B cell (primary cell): ENCODE results near the gene IL13RA2. TPM values are rescaled to one million over a fixed set of nuclear protein-coding genes. Genes with fewer than 3 reads are reported as not detected.

ENCODE experiments used
- ATAC-seq: fragments of 200-7000 bp; cut with Tn5 transposase; one replicate; pipeline ENCODE4 v1.10.0; 2021; ENCODE audit warnings: low read depth, mild to moderate bottlenecking, moderate number of reproducible peaks, moderate library complexity
- CTCF ChIA-PET: fragments of 350-600 bp; sonication (Branson Sonifier 250); formaldehyde crosslinking; loops from one replicate; lab custom pipeline; 2021; ENCODE audit warnings: antibody characterized with exemption, inconsistent platforms; lab: Charles Lee
- POLR2A ChIA-PET: fragments of 350-600 bp; sonication (Branson Sonifier 250); formaldehyde crosslinking; loops from one replicate; lab custom pipeline; 2021; ENCODE audit warnings: antibody characterized with exemption; lab: Charles Lee
- DNase-seq: peaks from one replicate; pipeline ENCODE4 v3.0.0; 2013
- H2AFZ ChIP-seq: 2 replicates; pipeline ENCODE4 v1.6.1; 2012; ENCODE audit warnings: mild to moderate bottlenecking, low read depth, low read length; ENCODE audit not compliant: insufficient read depth, poor library complexity, severe bottlenecking
- H3K27ac ChIP-seq, 2 donors: 1 replicate in 1 of 2; 2 replicates in 1 of 2; pipeline ENCODE4 v1.5.1; 2012 to 2013; ENCODE audit warnings: low read length in 2 of 2, mild to moderate bottlenecking in 2 of 2, moderate library complexity in 1 of 2
- H3K27me3 ChIP-seq, 4 experiments: fragments of 200-600 bp in 1 of 4; sonication (generic) in 1 of 4; replicated peaks in 1 of 4; 1 replicate in 2 of 4; 2 replicates in 2 of 4; pipeline versions ENCODE4 v1.6.1 to v1.7.0; 2013 to 2016; ENCODE audit warnings: low read length in 3 of 4, mild to moderate bottlenecking in 2 of 4, mixed read lengths in 1 of 4, moderate library complexity in 1 of 4; ENCODE audit not compliant: insufficient read depth in 4 of 4, control insufficient read depth in 3 of 4; ENCODE audit errors: control extremely low read depth in 1 of 4
- H3K36me3 ChIP-seq, 2 experiments: replicated peaks in 1 of 2; 1 replicate in 1 of 2; 2 replicates in 1 of 2; pipeline versions ENCODE4 v1.6.1 to v1.7.1; 2013; ENCODE audit warnings: low read length in 1 of 2; ENCODE audit not compliant: insufficient read depth in 2 of 2, control insufficient read depth in 1 of 2; ENCODE audit errors: control extremely low read depth in 1 of 2, extremely low read depth in 1 of 2
- H3K4me1 ChIP-seq, 2 donors: fragments of 200-600 bp in 1 of 2; sonication (generic) in 1 of 2; 1 replicate in 1 of 2; 2 replicates in 1 of 2; pipeline versions ENCODE4 v1.5.1 to v1.6.1; 2013 to 2017; ENCODE audit warnings: low read length in 2 of 2; ENCODE audit not compliant: control insufficient read depth in 2 of 2, insufficient read depth in 2 of 2
- H3K4me2 ChIP-seq: replicated peaks from 2 replicates; pipeline ENCODE3; 2012; ENCODE audit warnings: mild to moderate bottlenecking, low read depth, low read length; ENCODE audit not compliant: poor library complexity, severe bottlenecking
- H3K4me3 ChIP-seq, 5 experiments: fragments of 200-600 bp in 1 of 5; sonication (generic) in 1 of 5; 1 replicate in 3 of 5; 2 replicates in 2 of 5; pipeline versions ENCODE4 v1.5.1 to v1.7.0; 2011 to 2016; ENCODE audit warnings: low read length in 4 of 5, mild to moderate bottlenecking in 4 of 5, low read depth in 2 of 5, control low read depth in 1 of 5, moderate library complexity in 1 of 5; ENCODE audit not compliant: insufficient read depth in 1 of 5; ENCODE audit errors: control extremely low read depth in 1 of 5, extremely low read depth in 1 of 5
- H3K79me2 ChIP-seq: fragments of 200-600 bp; sonication (generic); one replicate; pipeline ENCODE4 v1.6.0; 2016; ENCODE audit warnings: low read length; ENCODE audit not compliant: control insufficient read depth, insufficient read depth
- H3K9ac ChIP-seq: fragments of 200-600 bp; sonication (generic); 2 replicates; pipeline ENCODE4 v1.6.1; 2017; ENCODE audit warnings: mild to moderate bottlenecking, low read length, moderate library complexity
- H3K9me3 ChIP-seq, 3 donors: one replicate each; pipeline versions ENCODE4 v1.6.1 to v1.7.1; 2013; ENCODE audit warnings: low read length in 2 of 3; ENCODE audit not compliant: control insufficient read depth in 2 of 3, insufficient read depth in 1 of 3; ENCODE audit errors: control extremely low read depth in 1 of 3
- H4K20me1 ChIP-seq: 2 replicates; pipeline ENCODE4 v1.6.0; 2012; ENCODE audit warnings: mild to moderate bottlenecking, low read length; ENCODE audit not compliant: insufficient read depth, control insufficient read depth, poor library complexity, severe bottlenecking
- H3K27ac Mint-ChIP-seq: one replicate; pipeline ENCODE4 v1.8.0; 2021; ENCODE audit warnings: mixed read lengths
- H3K27me3 Mint-ChIP-seq: one replicate; pipeline ENCODE4 v1.8.0; 2021; ENCODE audit warnings: mixed read lengths
- H3K4me1 Mint-ChIP-seq: one replicate; pipeline ENCODE4 v1.8.0; 2021; ENCODE audit warnings: mixed read lengths
- H3K4me3 Mint-ChIP-seq: one replicate; pipeline ENCODE4 v1.8.0; 2021; ENCODE audit warnings: mixed read lengths
- H3K9me3 Mint-ChIP-seq: one replicate; pipeline ENCODE4 v1.8.0; 2022; ENCODE audit warnings: mixed read lengths; ENCODE audit not compliant: insufficient read depth
- CTCF ChIP-seq: fragments of 200-600 bp; IDR thresholded peaks from one replicate; pipeline ENCODE4 v1.8.0; 2022; ENCODE audit warnings: antibody characterized with exemption, mild to moderate bottlenecking
- EZH2 ChIP-seq: IDR thresholded peaks from 2 replicates; pipeline ENCODE4 v1.6.1; 2012; ENCODE audit warnings: borderline replicate concordance, low read depth, mild to moderate bottlenecking, moderate library complexity, low read length; ENCODE audit not compliant: insufficient read depth, poor library complexity, severe bottlenecking
- WGBS: methylation state at CpG from one replicate; pipeline ENCODE4 v1.1.5; 2013; ENCODE audit warnings: missing lambda C conversion rate; ENCODE audit not compliant: insufficient coverage; 5-methylcytosine and 5-hydroxymethylcytosine counted together
- intact Hi-C: fragments of 100-400 bp; cut with micrococcal nuclease; formaldehyde crosslinking; loops from one replicate; pipeline ENCODE4 v1.10.0; 2022
- polyA plus RNA-seq: library from polyadenylated mRNA; depleted of rRNA; stranded (reverse); fragments of >200 nt; gene quantifications from 2 replicates; pipeline ENCODE4 v1.2.3, GENCODE V29; 2012
- total RNA-seq, 2 donors: library from RNA; stranded (reverse); fragments of 120-200 nt in 1 of 2; gene quantifications; 1 replicate in 1 of 2; 2 replicates in 1 of 2; pipeline versions ENCODE4 v1.2.3 to v1.2.4, GENCODE V29; 2013 to 2022

IL13RA2 gene
- total and polyA plus RNA-seq, 2 donors (not counting 1 experiment from before 2014, with no cell fraction given), result not detected

GRCh38 chrX:115060013-115060412 is 42.6 kb upstream of the IL13RA2 start:
- H3K4me3 Mint-ChIP-seq, result no peak overlapping the region
- H3K79me2 ChIP-seq, result no peaks in the 10 kb centered on the region
- CTCF ChIA-PET, result no interaction called here
- POLR2A ChIA-PET, result no interaction called here
- DNase-seq (no peak), ATAC-seq (no peak)
- no peaks in the 10 kb centered on the region for H3K4me1 ChIP-seq
- no peak overlapping the region for H2AFZ ChIP-seq
- no peaks in the 10 kb centered on the region for H3K9me3 Mint-ChIP-seq
- no peak overlapping the region for H3K4me2 ChIP-seq
- no peak overlapping the region for H3K27ac ChIP-seq
- H3K9me3 ChIP-seq, result no peaks in the 10 kb centered on the region
- H3K27me3 Mint-ChIP-seq, result no peaks in the 10 kb centered on the region
- TF ChIP-seq CTCF (no peak), EZH2 (no peak)
- H3K4me1 Mint-ChIP-seq, result no peaks in the 10 kb centered on the region
- no peaks in the 10 kb centered on the region for H3K36me3 ChIP-seq
- intact Hi-C loops, result no loop called here
- no peaks in the 10 kb centered on the region for H3K27me3 ChIP-seq
- WGBS, result no CpG with 5 or more reads among the region's 2 CpGs
- no peaks in the 10 kb centered on the region for H4K20me1 ChIP-seq
- no peak overlapping the region for H3K4me3 ChIP-seq
- H3K9ac ChIP-seq, result no peak overlapping the region
- no peak overlapping the region for H3K27ac Mint-ChIP-seq

GRCh38 chrX:115058276-115058675 is 40.9 kb upstream of the IL13RA2 start:
- CTCF ChIA-PET, result no interaction called here
- POLR2A ChIA-PET, result no interaction called here
- Histone ChIP-seq H3K9ac (no peak overlapping the region), H3K9me3 (no peaks in the 10 kb centered on the region), H3K79me2 (no peaks in the 10 kb centered on the region), H2AFZ (no peak overlapping the region), H3K4me2 (no peak overlapping the region), H3K4me1 (no peaks in the 10 kb centered on the region), H3K27ac (no peak overlapping the region), H3K4me3 (no peak overlapping the region), H4K20me1 (no peaks in the 10 kb centered on the region), H3K27me3 (no peaks in the 10 kb centered on the region), H3K36me3 (no peaks in the 10 kb centered on the region)
- Mint-ChIP-seq H3K27me3 (no peaks in the 10 kb centered on the region), H3K27ac (no peak overlapping the region), H3K9me3 (no peaks in the 10 kb centered on the region), H3K4me1 (no peaks in the 10 kb centered on the region), H3K4me3 (no peak overlapping the region)
- TF ChIP-seq CTCF, result no peak
- no peak for TF ChIP-seq EZH2
- WGBS, result no CpG with 5 or more reads among the region's 3 CpGs
- no peak for ATAC-seq
- intact Hi-C loops, result no loop called here
- no peak for DNase-seq
